IMR-90 (cell line): ENCODE results near the gene TIMM13. TPM values are rescaled to one million over a fixed set of nuclear protein-coding genes. Genes with fewer than 3 reads are reported as not detected.

Source experiments
- ATAC-seq: fragments of 200-7000 bp; cut with Tn5 transposase; 2 replicates; pipeline ENCODE4 v1.9.1; 2020; ENCODE audit warnings: low read depth, mild to moderate bottlenecking, moderate library complexity
- BruUV-seq: library from RNA; stranded (reverse); fragments of 400-500 nt; replicated peaks from 2 replicates; lab custom pipeline; 2021; lab: Mats Ljungman, UMichigan
- CTCF ChIA-PET: fragments of 300-600 bp; formaldehyde crosslinking; extraction: SDS; loops from one replicate; lab custom pipeline; 2021; ENCODE audit warnings: antibody characterized with exemption; lab: Yijun Ruan, JAX
- POLR2A ChIA-PET: fragments of 300-600 bp; sonication (Branson Sonifier 250); formaldehyde crosslinking; loops from one replicate; lab custom pipeline; 2022; ENCODE audit warnings: antibody characterized with exemption; ENCODE audit not compliant: unreplicated experiment; lab: Charles Lee
- DNase-seq: peaks from one replicate; pipeline ENCODE4 v3.0.0; 2013
- H2AFZ ChIP-seq: replicated peaks from 2 replicates; pipeline ENCODE3; 2013; ENCODE audit warnings: low read length, mild to moderate bottlenecking; ENCODE audit not compliant: poor library complexity
- H2AK5ac ChIP-seq: 2 replicates; pipeline ENCODE4 v1.6.1; 2013; ENCODE audit warnings: low read depth, low read length, inconsistent platforms
- H2AK9ac ChIP-seq: replicated peaks from 2 replicates; pipeline ENCODE3; 2013; ENCODE audit warnings: mild to moderate bottlenecking, low read depth, low read length, moderate library complexity; ENCODE audit not compliant: poor library complexity
- H2BK120ac ChIP-seq: 2 replicates; pipeline ENCODE4 v1.6.1; 2013; ENCODE audit warnings: low read depth, low read length, inconsistent platforms
- H2BK15ac ChIP-seq: 3 replicates; pipeline ENCODE4 v1.6.1; 2013; ENCODE audit warnings: low read depth, low read length, inconsistent platforms
- H2BK20ac ChIP-seq: 2 replicates; pipeline ENCODE4 v1.6.1; 2013; ENCODE audit warnings: low read depth, mild to moderate bottlenecking, inconsistent platforms, low read length, moderate library complexity
- H2BK5ac ChIP-seq: 2 replicates; pipeline ENCODE4 v1.6.1; 2013; ENCODE audit warnings: mild to moderate bottlenecking, low read depth, low read length, inconsistent platforms; ENCODE audit not compliant: poor library complexity, severe bottlenecking
- H3K14ac ChIP-seq: replicated peaks from 2 replicates; pipeline ENCODE4 v1.6.1; 2013; ENCODE audit warnings: low read depth, low read length, inconsistent platforms
- H3K18ac ChIP-seq: 2 replicates; pipeline ENCODE4 v1.6.1; 2013; ENCODE audit warnings: low read depth, low read length, control low read depth
- H3K23ac ChIP-seq: 2 replicates; pipeline ENCODE4 v1.6.1; 2013; ENCODE audit warnings: low read depth, low read length, inconsistent platforms
- H3K27ac ChIP-seq: 2 replicates; pipeline ENCODE4 v1.5.1; 2013; ENCODE audit warnings: mild to moderate bottlenecking, control low read depth, low read length; ENCODE audit not compliant: insufficient read depth
- H3K27me3 ChIP-seq: 2 replicates; pipeline ENCODE4 v1.6.1; 2013; ENCODE audit warnings: low read length; ENCODE audit not compliant: control insufficient read depth, insufficient read depth
- H3K36me3 ChIP-seq: 2 replicates; pipeline ENCODE4 v1.6.1; 2013; ENCODE audit warnings: low read length, mixed read lengths; ENCODE audit not compliant: control insufficient read depth, insufficient read depth
- H3K4ac ChIP-seq: 2 replicates; pipeline ENCODE4 v1.6.1; 2013; ENCODE audit warnings: low read depth, low read length, inconsistent platforms
- H3K4me1 ChIP-seq: 2 replicates; pipeline ENCODE4 v1.6.1; 2013; ENCODE audit warnings: low read length, mixed read lengths; ENCODE audit not compliant: control insufficient read depth, insufficient read depth
- H3K4me2 ChIP-seq: 2 replicates; pipeline ENCODE4 v1.6.1; 2013; ENCODE audit warnings: low read depth, mild to moderate bottlenecking, control low read depth, low read length, moderate library complexity
- H3K4me3 ChIP-seq: 2 replicates; pipeline ENCODE4 v1.5.1; 2013; ENCODE audit warnings: low read depth, mild to moderate bottlenecking, control low read depth, low read length, moderate library complexity; ENCODE audit not compliant: insufficient read depth
- H3K56ac ChIP-seq: 2 replicates; pipeline ENCODE4 v1.6.1; 2013; ENCODE audit warnings: low read length, inconsistent platforms; ENCODE audit not compliant: insufficient read depth; ENCODE audit errors: extremely low read depth
- H3K79me1 ChIP-seq, 2 experiments: 2 replicates each; pipeline ENCODE4 v1.6.1; 2013; ENCODE audit warnings: low read length in 2 of 2, inconsistent platforms in 1 of 2, low read depth in 1 of 2
- H3K9ac ChIP-seq: 2 replicates; pipeline ENCODE4 v1.6.1; 2013; ENCODE audit warnings: low read depth, low read length, control low read depth
- H3K9me1 ChIP-seq: 2 replicates; pipeline ENCODE4 v1.6.1; 2013; ENCODE audit warnings: low read length, inconsistent platforms; ENCODE audit not compliant: insufficient read depth
- H3K9me3 ChIP-seq: 2 replicates; pipeline ENCODE4 v1.6.1; 2013; ENCODE audit warnings: low read length; ENCODE audit not compliant: control insufficient read depth, insufficient read depth
- H4K20me1 ChIP-seq: 2 replicates; pipeline ENCODE4 v1.6.1; 2013; ENCODE audit warnings: low read length, inconsistent platforms; ENCODE audit not compliant: insufficient read depth
- H4K5ac ChIP-seq: 2 replicates; pipeline ENCODE4 v1.6.1; 2013; ENCODE audit warnings: mild to moderate bottlenecking, low read depth, low read length, control low read depth
- H4K8ac ChIP-seq, 2 experiments: 2 replicates each; pipeline ENCODE4 v1.6.1; 2013; ENCODE audit warnings: low read depth in 2 of 2, low read length in 2 of 2, control low read depth in 1 of 2, inconsistent platforms in 1 of 2
- H4K91ac ChIP-seq: 2 replicates; pipeline ENCODE4 v1.6.1; 2013; ENCODE audit warnings: low read depth, low read length, inconsistent platforms; ENCODE audit not compliant: insufficient read depth
- FOS ChIP-seq: fragments of 150-350 bp; IDR thresholded peaks from 2 replicates; pipeline ENCODE4 v1.6.1; 2016; ENCODE audit warnings: low read depth, low read length
- MAFK ChIP-seq: IDR thresholded peaks from 2 replicates; pipeline ENCODE4 v1.6.1; 2012; ENCODE audit warnings: low read depth, low read length, improper control_type of control experiment
- MAZ ChIP-seq: IDR thresholded peaks from 2 replicates; pipeline ENCODE4 v1.6.1; 2012; ENCODE audit warnings: low read depth, mild to moderate bottlenecking, low read length, improper control_type of control experiment, moderate library complexity, borderline replicate concordance
- SMC3 ChIP-seq: fragments of 150-350 bp; IDR thresholded peaks from 2 replicates; pipeline ENCODE4 v1.6.1; 2016; ENCODE audit warnings: low read depth, mild to moderate bottlenecking, antibody characterized with exemption, low read length, moderate library complexity
- WGBS, 2 experiments: methylation state at CpG; one replicate each; pipeline versions ENCODE4 v1.1.5 to v1.1.7; 2013; ENCODE audit warnings: missing lambda C conversion rate in 2 of 2; ENCODE audit not compliant: insufficient read length in 1 of 2; ENCODE audit errors: extremely low coverage in 2 of 2; 5-methylcytosine and 5-hydroxymethylcytosine counted together
- dilution Hi-C: fragments of 300-500 bp; cut with HindIII; formaldehyde crosslinking; loops from one replicate; pipeline ENCODE4 v1.14.3; 2018; ENCODE audit warnings: low sequenced_read_pairs; ENCODE audit not compliant: unreplicated experiment
- in situ Hi-C: fragments of 300-500 bp; cut with MboI; formaldehyde crosslinking; loops from 3 replicates; pipeline ENCODE4 v1.14.3; 2019; ENCODE audit warnings: low sequenced_read_pairs, inconsistent platforms, mixed read lengths
- intact Hi-C: fragments of 100-400 bp; cut with micrococcal nuclease; formaldehyde crosslinking; loops from 2 replicates; pipeline ENCODE4 v1.10.0; 2022
- polyA plus RNA-seq, 3 experiments: library from polyadenylated mRNA; depleted of rRNA; stranded (reverse); fragments of >200 nt; gene quantifications; 2 replicates each; pipeline ENCODE4 v1.2.3, GENCODE V29; 2012; ENCODE audit warnings: low replicate concordance in 1 of 3
- total RNA-seq: library from RNA; depleted of rRNA; stranded (reverse); fragments of >200 nt; gene quantifications from 2 replicates; pipeline ENCODE4 v1.2.3, GENCODE V29; 2012

Gene TIMM13
- total and polyA plus RNA-seq, 2 of the 4 experiments (the other 2 are of a cell fraction) = 21.0 to 62.3 TPM

GRCh38 chr19:2428321-2428690 is 920 bp upstream of the TIMM13 start:
- Histone ChIP-seq H3K56ac (no peak overlapping the region), H3K14ac (no peak overlapping the region), H3K9ac (no peak overlapping the region), H3K4me3 (no peak overlapping the region), H3K18ac (no peak overlapping the region), H3K79me1 (peaks cover 15 to 49% of the 10 kb centered on the region in 2 experiments; a peak in 3 of 4 replicates), H4K5ac (peak overlapping the region; percentile 3; the same call in 1 of the 2 replicates), H4K91ac (0 out of 2 replicates have a peak overlapping the region, but pooled peaks have one; percentile 28), H3K4me2 (no peak overlapping the region; the same call in 1 of the 2 replicates), H2BK5ac (no peak overlapping the region), H3K4me1 (peaks cover 12% of the 10 kb centered on the region), H3K9me1 (no peaks in the 10 kb centered on the region; the same call in 1 of the 2 replicates), H3K36me3 (peaks cover 19% of the 10 kb centered on the region; the same call in 1 of the 2 replicates), H3K27ac (peak overlapping the region; percentile 13; the same call in 1 of the 2 replicates), H2AK5ac (peak overlapping the region; percentile 32), H3K4ac (peak overlapping the region; percentile 39), H3K23ac (no peak overlapping the region), H4K8ac (peak overlapping the region; percentile 75 to 77; a peak in 3 of 4 replicates), H2BK20ac (no peak overlapping the region), H4K20me1 (peaks cover 29% of the 10 kb centered on the region), H2BK120ac (no peak overlapping the region), H2AK9ac (peak overlapping the region; percentile 85), H2BK15ac (no peak overlapping the region), H3K9me3 (no peaks in the 10 kb centered on the region), H2AFZ (peak overlapping the region; percentile 78), H3K27me3 (no peaks in the 10 kb centered on the region)
- POLR2A ChIA-PET = interaction anchor here (0.6 kb wide), 1 partner anchor 36 kb away, joined by 8 read pairs; no protein-coding TSS in a partner anchor
- no peak for TF ChIP-seq MAZ
- no peak for TF ChIP-seq SMC3
- no peak for TF ChIP-seq MAFK
- no peak for TF ChIP-seq FOS
- TSS peak; percentile 63 for BruUV-seq
- intact Hi-C loops = no loop called here
- ATAC-seq (no peak), DNase-seq (peak; percentile 8)
- in situ Hi-C loops = no loop called here
- 32% methylated on average over 25 of the region's 25 CpGs; no CpG with 5 or more reads in 1 of the 2 experiments for WGBS, 2 experiments
- dilution Hi-C loops = no loop called here
- CTCF ChIA-PET = interaction anchor here (1.0 kb wide), 1 partner anchor 183 kb away, joined by 6 read pairs; no protein-coding TSS in a partner anchor
